ENCODE measurements around the gene GALK1. TPM values are rescaled to one million over a fixed set of nuclear protein-coding genes. Genes with fewer than 3 reads are reported as not detected.

Gene GALK1
- total and polyA plus RNA-seq, 2 of the 13 experiments (the other 11 are each of a cell fraction or from before 2014, with no cell fraction given), result 59.9 to 93.6 TPM

DNA sequence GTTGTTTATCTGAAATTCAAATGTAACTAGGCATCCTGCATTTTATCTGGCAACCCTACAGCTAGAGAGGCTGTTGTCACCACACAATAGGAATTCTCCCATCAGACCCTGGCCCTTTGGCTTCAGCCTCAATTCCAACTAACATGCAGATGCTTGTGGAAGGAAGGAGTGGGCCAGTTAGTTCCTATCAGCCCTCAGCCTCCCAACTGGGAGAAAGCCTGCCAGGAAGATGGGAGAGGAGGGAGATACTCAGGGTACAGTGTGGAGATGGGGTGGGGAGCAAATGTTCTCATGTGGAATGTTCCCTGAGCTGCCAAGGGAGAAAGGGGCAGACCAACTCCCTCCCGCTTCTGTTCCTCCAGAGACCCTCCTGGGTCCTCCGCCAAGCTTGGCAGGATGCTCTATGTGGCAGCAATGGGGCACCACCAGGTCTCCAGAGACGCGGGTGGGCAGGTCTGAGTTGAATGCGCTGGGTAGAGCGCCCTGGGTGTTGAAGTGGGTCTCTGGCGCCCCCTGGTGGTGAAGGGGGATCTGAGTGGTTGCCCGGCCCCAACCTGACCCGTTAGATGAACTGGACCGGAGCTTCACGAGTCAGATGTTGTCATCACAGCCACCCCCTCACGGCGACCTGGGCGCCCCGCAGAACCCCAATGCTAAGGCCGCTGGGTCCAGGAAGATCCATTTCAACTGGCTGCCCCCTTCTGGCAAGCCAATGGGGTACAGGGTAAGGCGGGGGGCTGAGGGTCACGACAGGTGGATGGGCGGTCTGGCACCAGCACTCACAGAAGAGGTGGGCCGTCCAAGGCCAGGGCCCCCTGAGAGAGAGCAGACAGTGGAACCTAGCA, 15.2 kb downstream of the GALK1 start (continued):
- TF ChIP-seq, protein P1, sequence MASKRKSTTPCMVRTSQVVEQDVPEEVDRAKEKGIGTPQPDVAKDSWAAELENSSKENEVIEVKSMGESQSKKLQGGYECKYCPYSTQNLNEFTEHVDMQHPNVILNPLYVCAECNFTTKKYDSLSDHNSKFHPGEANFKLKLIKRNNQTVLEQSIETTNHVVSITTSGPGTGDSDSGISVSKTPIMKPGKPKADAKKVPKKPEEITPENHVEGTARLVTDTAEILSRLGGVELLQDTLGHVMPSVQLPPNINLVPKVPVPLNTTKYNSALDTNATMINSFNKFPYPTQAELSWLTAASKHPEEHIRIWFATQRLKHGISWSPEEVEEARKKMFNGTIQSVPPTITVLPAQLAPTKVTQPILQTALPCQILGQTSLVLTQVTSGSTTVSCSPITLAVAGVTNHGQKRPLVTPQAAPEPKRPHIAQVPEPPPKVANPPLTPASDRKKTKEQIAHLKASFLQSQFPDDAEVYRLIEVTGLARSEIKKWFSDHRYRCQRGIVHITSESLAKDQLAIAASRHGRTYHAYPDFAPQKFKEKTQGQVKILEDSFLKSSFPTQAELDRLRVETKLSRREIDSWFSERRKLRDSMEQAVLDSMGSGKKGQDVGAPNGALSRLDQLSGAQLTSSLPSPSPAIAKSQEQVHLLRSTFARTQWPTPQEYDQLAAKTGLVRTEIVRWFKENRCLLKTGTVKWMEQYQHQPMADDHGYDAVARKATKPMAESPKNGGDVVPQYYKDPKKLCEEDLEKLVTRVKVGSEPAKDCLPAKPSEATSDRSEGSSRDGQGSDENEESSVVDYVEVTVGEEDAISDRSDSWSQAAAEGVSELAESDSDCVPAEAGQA (IDR thresholded peaks at IDR 0.05; ENCODE audit: low read depth), result no peak
- TF ChIP-seq, protein P1 (CRISPR knock-in tag; IDR thresholded peaks at IDR 0.05; ENCODE audit: borderline replicate concordance), result no peak
- TF ChIP-seq ZNF773 (CRISPR knock-in tag; IDR thresholded peaks at IDR 0.05; ENCODE audit: borderline replicate concordance) (no peak), STAG1 (CRISPR knock-in tag; IDR thresholded peaks at IDR 0.05) (peak; percentile 96), ZFP37 (CRISPR knock-in tag; IDR thresholded peaks at IDR 0.05; ENCODE audit: borderline replicate concordance) (no peak), ZMYM2 (CRISPR knock-in tag; IDR thresholded peaks at IDR 0.05) (no peak), HOXA9 (CRISPR knock-in tag; IDR thresholded peaks at IDR 0.05; ENCODE audit: borderline replicate concordance) (no peak), BCL6 (CRISPR knock-in tag; IDR thresholded peaks at IDR 0.05) (no peak), NCOR1 (IDR thresholded peaks at IDR 0.05; ENCODE audit: borderline replicate concordance, low read length) (no peak), POLR2A (IDR thresholded peaks at IDR 0.05; ENCODE audit: insufficient read depth in 1 of 2, low read depth in 2 of 2, low read length in 2 of 2) (no peak), SRSF4 (IDR thresholded peaks at IDR 0.05; ENCODE audit: low read depth, low read length, poor library complexity, severe bottlenecking) (no peak), ZNF775 (CRISPR knock-in tag; IDR thresholded peaks at IDR 0.05; ENCODE audit: borderline replicate concordance) (no peak), RXRB (CRISPR knock-in tag; IDR thresholded peaks at IDR 0.05; ENCODE audit: borderline replicate concordance) (no peak)
- TF ChIP-seq, protein P2, sequence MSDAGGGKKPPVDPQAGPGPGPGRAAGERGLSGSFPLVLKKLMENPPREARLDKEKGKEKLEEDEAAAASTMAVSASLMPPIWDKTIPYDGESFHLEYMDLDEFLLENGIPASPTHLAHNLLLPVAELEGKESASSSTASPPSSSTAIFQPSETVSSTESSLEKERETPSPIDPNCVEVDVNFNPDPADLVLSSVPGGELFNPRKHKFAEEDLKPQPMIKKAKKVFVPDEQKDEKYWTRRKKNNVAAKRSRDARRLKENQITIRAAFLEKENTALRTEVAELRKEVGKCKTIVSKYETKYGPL (CRISPR knock-in tag; IDR thresholded peaks at IDR 0.05), result no peak
- TF ChIP-seq, protein P3, sequence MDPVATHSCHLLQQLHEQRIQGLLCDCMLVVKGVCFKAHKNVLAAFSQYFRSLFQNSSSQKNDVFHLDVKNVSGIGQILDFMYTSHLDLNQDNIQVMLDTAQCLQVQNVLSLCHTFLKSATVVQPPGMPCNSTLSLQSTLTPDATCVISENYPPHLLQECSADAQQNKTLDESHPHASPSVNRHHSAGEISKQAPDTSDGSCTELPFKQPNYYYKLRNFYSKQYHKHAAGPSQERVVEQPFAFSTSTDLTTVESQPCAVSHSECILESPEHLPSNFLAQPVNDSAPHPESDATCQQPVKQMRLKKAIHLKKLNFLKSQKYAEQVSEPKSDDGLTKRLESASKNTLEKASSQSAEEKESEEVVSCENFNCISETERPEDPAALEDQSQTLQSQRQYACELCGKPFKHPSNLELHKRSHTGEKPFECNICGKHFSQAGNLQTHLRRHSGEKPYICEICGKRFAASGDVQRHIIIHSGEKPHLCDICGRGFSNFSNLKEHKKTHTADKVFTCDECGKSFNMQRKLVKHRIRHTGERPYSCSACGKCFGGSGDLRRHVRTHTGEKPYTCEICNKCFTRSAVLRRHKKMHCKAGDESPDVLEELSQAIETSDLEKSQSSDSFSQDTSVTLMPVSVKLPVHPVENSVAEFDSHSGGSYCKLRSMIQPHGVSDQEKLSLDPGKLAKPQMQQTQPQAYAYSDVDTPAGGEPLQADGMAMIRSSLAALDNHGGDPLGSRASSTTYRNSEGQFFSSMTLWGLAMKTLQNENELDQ (CRISPR knock-in tag; IDR thresholded peaks at IDR 0.05; ENCODE audit: borderline replicate concordance), result no peak
- TF ChIP-seq, protein P4, sequence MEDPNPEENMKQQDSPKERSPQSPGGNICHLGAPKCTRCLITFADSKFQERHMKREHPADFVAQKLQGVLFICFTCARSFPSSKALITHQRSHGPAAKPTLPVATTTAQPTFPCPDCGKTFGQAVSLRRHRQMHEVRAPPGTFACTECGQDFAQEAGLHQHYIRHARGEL (CRISPR knock-in tag; IDR thresholded peaks at IDR 0.05), result no peak; the same call in 1 of the 2 replicates
- TF ChIP-seq, protein P5, sequence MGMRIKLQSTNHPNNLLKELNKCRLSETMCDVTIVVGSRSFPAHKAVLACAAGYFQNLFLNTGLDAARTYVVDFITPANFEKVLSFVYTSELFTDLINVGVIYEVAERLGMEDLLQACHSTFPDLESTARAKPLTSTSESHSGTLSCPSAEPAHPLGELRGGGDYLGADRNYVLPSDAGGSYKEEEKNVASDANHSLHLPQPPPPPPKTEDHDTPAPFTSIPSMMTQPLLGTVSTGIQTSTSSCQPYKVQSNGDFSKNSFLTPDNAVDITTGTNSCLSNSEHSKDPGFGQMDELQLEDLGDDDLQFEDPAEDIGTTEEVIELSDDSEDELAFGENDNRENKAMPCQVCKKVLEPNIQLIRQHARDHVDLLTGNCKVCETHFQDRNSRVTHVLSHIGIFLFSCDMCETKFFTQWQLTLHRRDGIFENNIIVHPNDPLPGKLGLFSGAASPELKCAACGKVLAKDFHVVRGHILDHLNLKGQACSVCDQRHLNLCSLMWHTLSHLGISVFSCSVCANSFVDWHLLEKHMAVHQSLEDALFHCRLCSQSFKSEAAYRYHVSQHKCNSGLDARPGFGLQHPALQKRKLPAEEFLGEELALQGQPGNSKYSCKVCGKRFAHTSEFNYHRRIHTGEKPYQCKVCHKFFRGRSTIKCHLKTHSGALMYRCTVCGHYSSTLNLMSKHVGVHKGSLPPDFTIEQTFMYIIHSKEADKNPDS (CRISPR knock-in tag; IDR thresholded peaks at IDR 0.05), result no peak

Measured in HepG2 (cell line).